SK-N-SH treated with all-trans-retinoic acid at 6 μM for 48 hours (cell line): ENCODE results near the gene ZCCHC2.

Experiments used
- ATAC-seq: fragments of 200-7000 bp; cut with Tn5 transposase; 3 replicates; pipeline ENCODE4 v1.9.1; 2020; ENCODE audit warnings: mild to moderate bottlenecking, moderate library complexity
- ARNTL ChIP-seq: fragments of 450-650 bp; formaldehyde crosslinking; IDR thresholded peaks from 2 replicates; pipeline ENCODE4 v1.5.0; 2020; ENCODE audit warnings: low read depth, mild to moderate bottlenecking, moderate library complexity, borderline replicate concordance
- BACH2 ChIP-seq: fragments of 250-450 bp; sonication (Bioruptor Pico); IDR thresholded peaks from 2 replicates; pipeline ENCODE4 v1.9.0; 2021; ENCODE audit warnings: mild to moderate bottlenecking, borderline replicate concordance
- CSDC2 ChIP-seq: fragments of 250-450 bp; sonication (Bioruptor Pico); IDR thresholded peaks from 2 replicates; pipeline ENCODE4 v1.5.0; 2020; ENCODE audit warnings: mild to moderate bottlenecking, moderate library complexity
- CSRNP3 ChIP-seq: fragments of 250-450 bp; sonication (Bioruptor Pico); IDR thresholded peaks from 2 replicates; pipeline ENCODE4 v1.5.1; 2021; ENCODE audit warnings: mild to moderate bottlenecking, moderate library complexity
- ESRRG ChIP-seq: fragments of 250-450 bp; sonication (Bioruptor Pico); IDR thresholded peaks from 2 replicates; pipeline ENCODE4 v1.6.1; 2021; ENCODE audit warnings: mild to moderate bottlenecking
- GLIS3 ChIP-seq: fragments of 250-450 bp; sonication (Bioruptor Pico); IDR thresholded peaks from 2 replicates; pipeline ENCODE4 v1.5.0; 2020; ENCODE audit warnings: mild to moderate bottlenecking, moderate library complexity
- ISL1 ChIP-seq: fragments of 250-450 bp; sonication (Bioruptor Pico); IDR thresholded peaks from 2 replicates; pipeline ENCODE4 v2.1.2; 2022; ENCODE audit warnings: mild to moderate bottlenecking, moderate library complexity
- OSR1 ChIP-seq: fragments of 250-450 bp; sonication (Bioruptor Pico); IDR thresholded peaks from 2 replicates; pipeline ENCODE4 v1.8.0; 2022; ENCODE audit warnings: moderate library complexity, mild to moderate bottlenecking, inconsistent platforms
- PPARA ChIP-seq: fragments of 250-450 bp; sonication (Bioruptor Pico); IDR thresholded peaks from 2 replicates; pipeline ENCODE4 v1.5.0; 2020; ENCODE audit warnings: mild to moderate bottlenecking, borderline replicate concordance
- RARB ChIP-seq: fragments of 250-450 bp; sonication (Bioruptor Pico); IDR thresholded peaks from 2 replicates; pipeline ENCODE4 v1.8.0; 2021; ENCODE audit warnings: mild to moderate bottlenecking, moderate library complexity
- SNAI2 ChIP-seq: fragments of 250-450 bp; sonication (Bioruptor Pico); IDR thresholded peaks from 2 replicates; pipeline ENCODE4 v1.5.0; 2020; ENCODE audit warnings: mild to moderate bottlenecking, moderate library complexity
- TCF4 ChIP-seq: fragments of 250-450 bp; sonication (Bioruptor Pico); IDR thresholded peaks from 2 replicates; pipeline ENCODE4 v1.8.0; 2021; ENCODE audit warnings: mild to moderate bottlenecking, moderate library complexity, borderline replicate concordance
- TSHZ2 ChIP-seq: fragments of 250-450 bp; sonication (Bioruptor Pico); IDR thresholded peaks from 2 replicates; pipeline ENCODE4 v1.5.0; 2020; ENCODE audit warnings: mild to moderate bottlenecking, moderate library complexity
- ZC3H10 ChIP-seq: fragments of 250-450 bp; sonication (Bioruptor Pico); IDR thresholded peaks from 2 replicates; pipeline ENCODE4 v1.5.1; 2021; ENCODE audit warnings: mild to moderate bottlenecking, moderate library complexity
- ZFP3 ChIP-seq: fragments of 250-450 bp; sonication (Bioruptor Pico); IDR thresholded peaks from 2 replicates; pipeline ENCODE4 v1.5.0; 2020; ENCODE audit warnings: mild to moderate bottlenecking, moderate library complexity
- ZFP30 ChIP-seq: fragments of 450-650 bp; formaldehyde crosslinking; IDR thresholded peaks from 2 replicates; pipeline ENCODE4 v1.5.0; 2022; ENCODE audit warnings: mild to moderate bottlenecking, moderate library complexity
- ZNF565 ChIP-seq: fragments of 450-650 bp; formaldehyde crosslinking; conservative IDR thresholded peaks from 2 replicates; pipeline ENCODE4 v1.5.0; 2020; ENCODE audit warnings: low read depth, mild to moderate bottlenecking, moderate library complexity
- ZNF70 ChIP-seq: fragments of 450-650 bp; formaldehyde crosslinking; IDR thresholded peaks from 2 replicates; pipeline ENCODE4 v1.5.0; 2020; ENCODE audit warnings: mild to moderate bottlenecking, moderate library complexity
- ZNF8 ChIP-seq: fragments of 450-650 bp; formaldehyde crosslinking; IDR thresholded peaks from 2 replicates; pipeline ENCODE4 v1.5.0; 2020; ENCODE audit warnings: mild to moderate bottlenecking, moderate library complexity
- TF ChIP-seq, protein P1 (sequence below): fragments of 250-450 bp; sonication (Bioruptor Pico); IDR thresholded peaks from 2 replicates; pipeline ENCODE4 v1.8.0; 2020; ENCODE audit warnings: mild to moderate bottlenecking, moderate library complexity, borderline replicate concordance
- TF ChIP-seq, protein P2 (sequence below): fragments of 250-450 bp; sonication (Bioruptor Pico); IDR thresholded peaks from 2 replicates; pipeline ENCODE4 v1.8.0; 2021; ENCODE audit warnings: low read depth, mild to moderate bottlenecking, moderate library complexity, borderline replicate concordance
- TF ChIP-seq, protein P3 (sequence below): fragments of 250-450 bp; sonication (Bioruptor Pico); IDR thresholded peaks from 2 replicates; pipeline ENCODE4 v1.5.1; 2020; ENCODE audit warnings: low read depth, mild to moderate bottlenecking, moderate library complexity

Gene ZCCHC2

GRCh38 chr18:62539284-62540165, 16.7 kb downstream of the ZCCHC2 start:
- TF ChIP-seq ZNF8 (CRISPR knock-in tag) (no peak), TSHZ2 (CRISPR knock-in tag) (no peak), ZFP3 (CRISPR knock-in tag) (no peak), ZC3H10 (CRISPR knock-in tag) (no peak), RARB (CRISPR knock-in tag) (no peak), ZFP30 (no peak)
- ATAC-seq: no peak

DNA sequence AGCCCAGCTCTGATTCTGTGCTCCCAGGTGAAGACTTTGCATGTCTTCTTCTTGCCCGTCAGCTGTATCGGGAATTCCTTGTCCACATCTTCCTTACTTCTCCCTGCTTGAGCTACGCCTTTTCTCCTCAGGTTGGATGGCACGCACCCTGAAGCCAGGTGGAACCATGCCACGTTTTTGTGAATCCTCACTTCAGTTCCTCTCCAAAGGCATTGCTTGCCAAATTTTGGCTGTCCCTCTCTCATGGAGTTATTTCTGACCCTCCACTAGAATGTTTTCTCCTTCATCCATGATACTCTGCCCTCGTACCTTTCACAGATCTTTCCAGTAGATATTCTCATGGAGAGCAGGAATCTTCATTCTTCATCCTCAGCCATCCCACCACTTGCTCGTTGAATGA, 20.2 kb downstream of the ZCCHC2 start:
- no peak for TF ChIP-seq ESRRG (CRISPR knock-in tag)
- no peak for TF ChIP-seq ISL1 (CRISPR knock-in tag)
- TF ChIP-seq GLIS3 (CRISPR knock-in tag): no peak
- no peak for TF ChIP-seq ZNF70
- TF ChIP-seq TSHZ2 (CRISPR knock-in tag): no peak
- no peak for ATAC-seq

GRCh38 chr18:62545098-62545497, 22.3 kb downstream of the ZCCHC2 start:
- TF ChIP-seq ISL1 (CRISPR knock-in tag): no peak
- no peak for TF ChIP-seq TCF4 (CRISPR knock-in tag)
- TF ChIP-seq SNAI2 (CRISPR knock-in tag): no peak
- TF ChIP-seq ZFP3 (CRISPR knock-in tag): no peak
- TF ChIP-seq, protein P1, sequence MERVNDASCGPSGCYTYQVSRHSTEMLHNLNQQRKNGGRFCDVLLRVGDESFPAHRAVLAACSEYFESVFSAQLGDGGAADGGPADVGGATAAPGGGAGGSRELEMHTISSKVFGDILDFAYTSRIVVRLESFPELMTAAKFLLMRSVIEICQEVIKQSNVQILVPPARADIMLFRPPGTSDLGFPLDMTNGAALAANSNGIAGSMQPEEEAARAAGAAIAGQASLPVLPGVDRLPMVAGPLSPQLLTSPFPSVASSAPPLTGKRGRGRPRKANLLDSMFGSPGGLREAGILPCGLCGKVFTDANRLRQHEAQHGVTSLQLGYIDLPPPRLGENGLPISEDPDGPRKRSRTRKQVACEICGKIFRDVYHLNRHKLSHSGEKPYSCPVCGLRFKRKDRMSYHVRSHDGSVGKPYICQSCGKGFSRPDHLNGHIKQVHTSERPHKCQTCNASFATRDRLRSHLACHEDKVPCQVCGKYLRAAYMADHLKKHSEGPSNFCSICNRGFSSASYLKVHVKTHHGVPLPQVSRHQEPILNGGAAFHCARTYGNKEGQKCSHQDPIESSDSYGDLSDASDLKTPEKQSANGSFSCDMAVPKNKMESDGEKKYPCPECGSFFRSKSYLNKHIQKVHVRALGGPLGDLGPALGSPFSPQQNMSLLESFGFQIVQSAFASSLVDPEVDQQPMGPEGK (CRISPR knock-in tag): no peak
- no peak for TF ChIP-seq BACH2
- TF ChIP-seq, protein P2, sequence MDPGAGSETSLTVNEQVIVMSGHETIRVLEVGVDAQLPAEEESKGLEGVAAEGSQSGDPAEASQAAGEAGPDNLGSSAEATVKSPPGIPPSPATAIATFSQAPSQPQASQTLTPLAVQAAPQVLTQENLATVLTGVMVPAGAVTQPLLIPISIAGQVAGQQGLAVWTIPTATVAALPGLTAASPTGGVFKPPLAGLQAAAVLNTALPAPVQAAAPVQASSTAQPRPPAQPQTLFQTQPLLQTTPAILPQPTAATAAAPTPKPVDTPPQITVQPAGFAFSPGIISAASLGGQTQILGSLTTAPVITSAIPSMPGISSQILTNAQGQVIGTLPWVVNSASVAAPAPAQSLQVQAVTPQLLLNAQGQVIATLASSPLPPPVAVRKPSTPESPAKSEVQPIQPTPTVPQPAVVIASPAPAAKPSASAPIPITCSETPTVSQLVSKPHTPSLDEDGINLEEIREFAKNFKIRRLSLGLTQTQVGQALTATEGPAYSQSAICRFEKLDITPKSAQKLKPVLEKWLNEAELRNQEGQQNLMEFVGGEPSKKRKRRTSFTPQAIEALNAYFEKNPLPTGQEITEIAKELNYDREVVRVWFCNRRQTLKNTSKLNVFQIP (CRISPR knock-in tag): no peak
- no peak for TF ChIP-seq ZNF70
- TF ChIP-seq RARB (CRISPR knock-in tag): no peak
- TF ChIP-seq ESRRG (CRISPR knock-in tag): no peak
- TF ChIP-seq, protein P3, sequence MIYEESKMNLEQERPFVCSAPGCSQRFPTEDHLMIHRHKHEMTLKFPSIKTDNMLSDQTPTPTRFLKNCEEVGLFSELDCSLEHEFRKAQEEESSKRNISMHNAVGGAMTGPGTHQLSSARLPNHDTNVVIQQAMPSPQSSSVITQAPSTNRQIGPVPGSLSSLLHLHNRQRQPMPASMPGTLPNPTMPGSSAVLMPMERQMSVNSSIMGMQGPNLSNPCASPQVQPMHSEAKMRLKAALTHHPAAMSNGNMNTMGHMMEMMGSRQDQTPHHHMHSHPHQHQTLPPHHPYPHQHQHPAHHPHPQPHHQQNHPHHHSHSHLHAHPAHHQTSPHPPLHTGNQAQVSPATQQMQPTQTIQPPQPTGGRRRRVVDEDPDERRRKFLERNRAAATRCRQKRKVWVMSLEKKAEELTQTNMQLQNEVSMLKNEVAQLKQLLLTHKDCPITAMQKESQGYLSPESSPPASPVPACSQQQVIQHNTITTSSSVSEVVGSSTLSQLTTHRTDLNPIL (CRISPR knock-in tag): no peak
- no peak for TF ChIP-seq ZNF8 (CRISPR knock-in tag)
- TF ChIP-seq TSHZ2 (CRISPR knock-in tag): no peak
- no peak for TF ChIP-seq CSDC2 (CRISPR knock-in tag)
- TF ChIP-seq ARNTL (CRISPR knock-in tag): no peak
- no peak for TF ChIP-seq ZNF565 (CRISPR knock-in tag)
- no peak for TF ChIP-seq CSRNP3 (CRISPR knock-in tag)
- no peak for TF ChIP-seq GLIS3 (CRISPR knock-in tag)
- TF ChIP-seq OSR1 (CRISPR knock-in tag): no peak
- TF ChIP-seq PPARA (CRISPR knock-in tag): no peak
- no peak for ATAC-seq
